K562 (cell line): ENCODE results near the gene HSD11B1. TPM values are rescaled to one million over a fixed set of nuclear protein-coding genes. Genes with fewer than 3 reads are reported as not detected.

Source experiments
- ARNT ChIP-seq, 2 experiments: fragments of 450-650 bp; IDR thresholded peaks; 2 replicates each; pipeline ENCODE4 v1.6.1; 2016; ENCODE audit warnings: mild to moderate bottlenecking in 1 of 2
- EHMT2 ChIP-seq: fragments of 450-650 bp; IDR thresholded peaks from 2 replicates; pipeline ENCODE4 v1.6.1; 2018; ENCODE audit warnings: antibody characterized with exemption
- ETV6 ChIP-seq, 3 experiments: fragments of 150-350 bp in 1 of 3; sonication (generic) in 1 of 3; formaldehyde crosslinking in 1 of 3; IDR thresholded peaks; 2 replicates each; pipeline versions ENCODE4 v1.6.1 to v1.8.0; 2014 to 2022; ENCODE audit warnings: borderline replicate concordance in 2 of 3, low read depth in 2 of 3, antibody characterized with exemption in 1 of 3, low read length in 1 of 3, mild to moderate bottlenecking in 1 of 3, missing genetic modification reagents in 1 of 3
- HMBOX1 ChIP-seq: sonication (generic); IDR thresholded peaks from 2 replicates; pipeline ENCODE4 v1.6.1; 2016
- MGA ChIP-seq: fragments of 450-650 bp; IDR thresholded peaks from 2 replicates; pipeline ENCODE4 v1.6.1; 2016; ENCODE audit warnings: mild to moderate bottlenecking, moderate library complexity
- SREBF2 ChIP-seq: sonication (generic); formaldehyde crosslinking; IDR thresholded peaks from 2 replicates; pipeline ENCODE4 v1.4.0; 2020; ENCODE audit warnings: mild to moderate bottlenecking, missing genetic modification reagents
- U2AF2 ChIP-seq: fragments of 200-400 bp; formaldehyde crosslinking; optimal IDR thresholded peaks from 2 replicates; pipeline ENCODE3; 2017; ENCODE audit warnings: low read depth, mild to moderate bottlenecking, low read length
- VEZF1 ChIP-seq: fragments of 200-800 bp; sonication (Bioruptor generic); IDR thresholded peaks from 2 replicates; pipeline ENCODE4 v1.6.1; 2017; ENCODE audit warnings: missing genetic modification characterization, missing compliant biosample characterization
- ZNF174 ChIP-seq: fragments of 250-450 bp; sonication (Bioruptor Pico); IDR thresholded peaks from 2 replicates; pipeline ENCODE4 v1.4.0; 2020; ENCODE audit warnings: mild to moderate bottlenecking
- polyA plus RNA-seq, 8 experiments: library from polyadenylated mRNA; depleted of rRNA in 4 of 8; stranded (reverse) in 5 of 8; unstranded in 3 of 8; fragments of >200 nt; fragmentation: Nextera tagmentation in 2 of 8; fragmentation: Illumina TruSeq in 1 of 8; extraction: Ambion mirVana in 2 of 8; extraction: Trizol in 1 of 8; gene quantifications; 2 replicates each; pipeline versions ENCODE4 v1.2.1 to v1.2.3, GENCODE V29; 2011 to 2014; ENCODE audit warnings: inconsistent platforms in 1 of 8, missing spikeins in 1 of 8
- total RNA-seq, 7 experiments: library from RNA; depleted of rRNA in 6 of 7; stranded (reverse); fragments of >200 nt in 6 of 7; fragmentation: Illumina TruSeq in 2 of 7; extraction: Trizol in 2 of 7; gene quantifications; 2 replicates each; pipeline versions ENCODE4 v1.2.1 to v1.2.3, GENCODE V29; 2011 to 2021; ENCODE audit warnings: low replicate concordance in 1 of 7

HSD11B1 gene
- total and polyA plus RNA-seq, 9 of the 15 experiments (the other 6 are each of a cell fraction or from before 2014, with no cell fraction given), result 0.04 to 0.16 TPM; not detected in 7

GRCh38 chr1:209673631-209674417, 30.8 kb upstream of the HSD11B1 start (continued):
- TF ChIP-seq VEZF1 (CRISPR knock-in tag), result peak; percentile 78
- peak; percentile 30; the same call in 1 of the 2 replicates for TF ChIP-seq HMBOX1
- TF ChIP-seq EHMT2, result no peak; the same call in 1 of the 2 replicates
- TF ChIP-seq ZNF174 (CRISPR knock-in tag), result no peak
- TF ChIP-seq ARNT (IDR thresholded peaks at IDR 0.05), result no peak; a peak in 1 of 4 replicates
- TF ChIP-seq MGA, result peak; percentile 13; the same call in 1 of the 2 replicates
- no peak for TF ChIP-seq SREBF2 (CRISPR knock-in tag)
- TF ChIP-seq ETV6 (IDR thresholded peaks at IDR 0.05; ENCODE audit: borderline replicate concordance in 1 of 2, low read depth in 2 of 2, low read length in 1 of 2), result peak in 1 of 2 experiments; percentile 56; a peak in 1 of 4 replicates
- TF ChIP-seq ETV6 (CRISPR knock-in tag; IDR thresholded peaks at IDR 0.05; ENCODE audit: borderline replicate concordance), result no peak
- TF ChIP-seq U2AF2, result no peak
